Mesenchymal stem cell (in vitro differentiated cells and primary cell): ENCODE measurements around the gene CEP83.
A peak's percentile ranks its signal among the peaks of the same experiment; 100 is the strongest.

Experiments
- DNase-seq: peaks from one replicate; pipeline ENCODE4 v3.0.0-alpha.2; 2013
- H2AFZ ChIP-seq: one replicate; pipeline ENCODE4 v1.6.1; 2013; ENCODE audit warnings: low read depth, mild to moderate bottlenecking, control low read depth, inconsistent platforms, low read length, moderate library complexity
- H2AK5ac ChIP-seq: 2 replicates; pipeline ENCODE4 v1.6.1; 2013; ENCODE audit warnings: low read length, moderate library complexity, mild to moderate bottlenecking, inconsistent platforms; ENCODE audit not compliant: severe bottlenecking
- H2BK120ac ChIP-seq: one replicate; pipeline ENCODE4 v1.6.1; 2013; ENCODE audit warnings: low read depth, mild to moderate bottlenecking, inconsistent platforms, low read length, moderate library complexity
- H2BK12ac ChIP-seq, 2 experiments: one replicate each; pipeline ENCODE4 v1.6.1; 2013; ENCODE audit warnings: inconsistent platforms in 2 of 2, low read length in 2 of 2, mild to moderate bottlenecking in 2 of 2, moderate library complexity in 2 of 2, control low read depth in 1 of 2
- H2BK15ac ChIP-seq: one replicate; pipeline ENCODE4 v1.6.1; 2013; ENCODE audit warnings: mild to moderate bottlenecking, low read depth, inconsistent platforms; ENCODE audit not compliant: poor library complexity, severe bottlenecking
- H2BK5ac ChIP-seq: 2 replicates; pipeline ENCODE4 v1.6.1; 2013; ENCODE audit warnings: low read depth, mild to moderate bottlenecking, low read length, control low read depth, inconsistent platforms; ENCODE audit not compliant: poor library complexity, severe bottlenecking
- H3K14ac ChIP-seq, 2 experiments: one replicate each; pipeline ENCODE4 v1.6.1; 2013; ENCODE audit warnings: inconsistent platforms in 2 of 2, low read length in 2 of 2, control low read depth in 1 of 2, mild to moderate bottlenecking in 1 of 2, moderate library complexity in 1 of 2
- H3K18ac ChIP-seq, 2 experiments: one replicate each; pipeline ENCODE4 v1.6.1; 2013; ENCODE audit warnings: inconsistent platforms in 2 of 2, low read length in 2 of 2, control low read depth in 1 of 2, low read depth in 1 of 2, mild to moderate bottlenecking in 1 of 2
- H3K23ac ChIP-seq, 2 experiments: one replicate each; pipeline ENCODE4 v1.6.1; 2013; ENCODE audit warnings: inconsistent platforms in 2 of 2, low read length in 2 of 2, mild to moderate bottlenecking in 2 of 2, moderate library complexity in 2 of 2, control low read depth in 1 of 2
- H3K27ac ChIP-seq: 2 replicates; pipeline ENCODE4 v1.5.1; 2013; ENCODE audit warnings: mild to moderate bottlenecking, moderate library complexity, low read length, control low read depth, inconsistent platforms; ENCODE audit not compliant: poor library complexity, severe bottlenecking
- H3K27me3 ChIP-seq, 2 experiments: 2 replicates each; pipeline versions ENCODE4 v1.6.1 to v1.7.0; 2013; ENCODE audit warnings: low read length in 2 of 2, mild to moderate bottlenecking in 2 of 2, moderate library complexity in 2 of 2, control low read depth in 1 of 2, inconsistent platforms in 1 of 2; ENCODE audit not compliant: control insufficient read depth in 1 of 2, insufficient read depth in 1 of 2
- H3K36me3 ChIP-seq, 2 experiments: 2 replicates each; pipeline versions ENCODE4 v1.6.1 to v1.7.0; 2013; ENCODE audit warnings: low read length in 2 of 2, control low read depth in 1 of 2, inconsistent platforms in 1 of 2, low read depth in 1 of 2, mild to moderate bottlenecking in 1 of 2; ENCODE audit not compliant: insufficient read depth in 2 of 2, control insufficient read depth in 1 of 2
- H3K4ac ChIP-seq, 2 experiments: one replicate each; pipeline ENCODE4 v1.6.1; 2013; ENCODE audit warnings: inconsistent platforms in 2 of 2, low read length in 2 of 2, mild to moderate bottlenecking in 2 of 2, moderate library complexity in 2 of 2, control low read depth in 1 of 2, low read depth in 1 of 2
- H3K4me1 ChIP-seq: 2 replicates; pipeline ENCODE4 v1.6.1; 2013; ENCODE audit warnings: low read depth, low read length, control low read depth; ENCODE audit not compliant: control insufficient read depth, insufficient read depth
- H3K4me2 ChIP-seq: 2 replicates; pipeline ENCODE4 v1.6.1; 2013; ENCODE audit warnings: low read length, mild to moderate bottlenecking, inconsistent platforms; ENCODE audit not compliant: poor library complexity, severe bottlenecking
- H3K4me3 ChIP-seq, 2 experiments: 2 replicates each; pipeline versions ENCODE4 v1.5.1 to v1.7.0; 2013; ENCODE audit warnings: low read length in 2 of 2, mild to moderate bottlenecking in 2 of 2, control low read depth in 1 of 2, low read depth in 1 of 2; ENCODE audit not compliant: insufficient read depth in 1 of 2
- H3K79me1 ChIP-seq: replicated peaks from 2 replicates; pipeline ENCODE4 v1.6.1; 2013; ENCODE audit warnings: mild to moderate bottlenecking, control low read depth, low read length, inconsistent platforms; ENCODE audit not compliant: poor library complexity, severe bottlenecking
- H3K9ac ChIP-seq: 2 replicates; pipeline ENCODE4 v1.7.0; 2013; ENCODE audit warnings: mild to moderate bottlenecking, low read length, moderate library complexity
- H3K9me3 ChIP-seq: 2 replicates; pipeline ENCODE4 v1.7.0; 2013; ENCODE audit warnings: mild to moderate bottlenecking, low read length; ENCODE audit not compliant: control insufficient read depth
- H4K8ac ChIP-seq: one replicate; pipeline ENCODE4 v1.6.1; 2013; ENCODE audit warnings: inconsistent platforms, mild to moderate bottlenecking, low read length, moderate library complexity
- H4K91ac ChIP-seq: one replicate; pipeline ENCODE4 v1.6.1; 2013; ENCODE audit warnings: mild to moderate bottlenecking, low read length, inconsistent platforms
- WGBS: methylation state at CpG from one replicate; pipeline ENCODE4 v1.1.7; 2013; ENCODE audit warnings: mixed read lengths; 5-methylcytosine and 5-hydroxymethylcytosine counted together

The CEP83 gene

GRCh38 chr12:94435511-94435927 lies 24.1 kb downstream of the CEP83 start:
- Histone ChIP-seq H3K4ac (no peak overlapping the region), H3K18ac (no peak overlapping the region), H4K8ac (no peak overlapping the region), H3K4me1 (no peaks in the 10 kb centered on the region), H3K4me2 (no peak overlapping the region), H2BK120ac (no peak overlapping the region), H3K27ac (no peak overlapping the region), H3K4me3 (no peak overlapping the region), H2BK15ac (no peak overlapping the region), H3K14ac (no peak overlapping the region), H3K9me3 (peaks cover 15% of the 10 kb centered on the region), H3K79me1 (peaks cover 10% of the 10 kb centered on the region), H3K23ac (no peak overlapping the region), H2BK5ac (no peak overlapping the region), H2BK12ac (no peak overlapping the region), H4K91ac (no peak overlapping the region), H3K36me3 (no peaks in the 10 kb centered on the region), H2AFZ (no peak overlapping the region), H3K27me3 (no peaks in the 10 kb centered on the region), H2AK5ac (no peak overlapping the region), H3K9ac (no peak overlapping the region)
- WGBS, result 64% methylated on average over 5 of the region's 5 CpGs
- DNase-seq, result no peak

- Histone ChIP-seq H3K9ac (no peak overlapping the region), H3K18ac (no peak overlapping the region), H2BK5ac (no peak overlapping the region), H3K27me3 (no peaks in the 10 kb centered on the region), H3K36me3 (peaks cover 0 to 5% of the 10 kb centered on the region in 2 experiments), H3K27ac (no peak overlapping the region), H3K9me3 (peaks cover 27% of the 10 kb centered on the region), H4K91ac (no peak overlapping the region), H3K23ac (no peak overlapping the region), H3K4me3 (no peak overlapping the region), H2BK15ac (no peak overlapping the region), H4K8ac (no peak overlapping the region), H3K4me1 (no peaks in the 10 kb centered on the region), H2BK120ac (no peak overlapping the region), H2BK12ac (no peak overlapping the region), H2AK5ac (no peak overlapping the region), H3K4ac (no peak overlapping the region), H3K79me1 (peaks cover 18% of the 10 kb centered on the region), H2AFZ (no peak overlapping the region), H3K4me2 (no peak overlapping the region), H3K14ac (no peak overlapping the region)
- WGBS, result no CpG with 5 or more reads among the region's 3 CpGs
- peak; percentile 13 for DNase-seq
These were observed 25.5 kb downstream of the CEP83 start for GRCh38 chr12:94434171-94434570.

GRCh38 chr12:94433744-94434143 lies 25.9 kb downstream of the CEP83 start:
- Histone ChIP-seq H3K4me3 (no peak overlapping the region), H3K27ac (no peak overlapping the region), H3K36me3 (peaks cover 0 to 5% of the 10 kb centered on the region in 2 experiments), H3K4ac (no peak overlapping the region), H3K23ac (no peak overlapping the region), H3K9ac (peak overlapping the region; percentile 15), H3K4me2 (no peak overlapping the region), H2BK12ac (no peak overlapping the region), H3K14ac (no peak overlapping the region), H3K9me3 (peaks cover 29% of the 10 kb centered on the region), H2BK5ac (no peak overlapping the region), H3K18ac (no peak overlapping the region), H2BK15ac (no peak overlapping the region), H4K8ac (no peak overlapping the region), H3K79me1 (peaks cover 20% of the 10 kb centered on the region), H2BK120ac (no peak overlapping the region), H3K27me3 (no peaks in the 10 kb centered on the region), H2AFZ (no peak overlapping the region), H3K4me1 (no peaks in the 10 kb centered on the region), H2AK5ac (no peak overlapping the region), H4K91ac (no peak overlapping the region)
- 100% methylated on average over 1 of the region's 1 CpG for WGBS
- DNase-seq, result no peak

GRCh38 chr12:94430304-94430703 lies 29.4 kb downstream of the CEP83 start:
- Histone ChIP-seq H2BK5ac (no peak overlapping the region), H2AK5ac (no peak overlapping the region), H2BK120ac (no peak overlapping the region), H3K4ac (no peak overlapping the region), H3K23ac (no peak overlapping the region), H3K36me3 (peaks cover 0 to 5% of the 10 kb centered on the region in 2 experiments), H2AFZ (no peak overlapping the region), H3K79me1 (peaks cover 20% of the 10 kb centered on the region), H3K27ac (no peak overlapping the region), H3K18ac (no peak overlapping the region), H3K4me2 (no peak overlapping the region), H3K14ac (no peak overlapping the region), H4K8ac (no peak overlapping the region), H3K9ac (no peak overlapping the region), H4K91ac (no peak overlapping the region), H3K4me3 (no peak overlapping the region), H2BK12ac (no peak overlapping the region), H2BK15ac (no peak overlapping the region), H3K9me3 (peaks cover 25% of the 10 kb centered on the region), H3K4me1 (no peaks in the 10 kb centered on the region), H3K27me3 (no peaks in the 10 kb centered on the region)
- no peak for DNase-seq
